ENCODE measurements around the gene ACSF2. TPM values are rescaled to one million over a fixed set of nuclear protein-coding genes. Genes with fewer than 3 reads are reported as not detected.
A peak's percentile ranks its signal among the peaks of the same experiment; 100 is the strongest.

The ACSF2 gene
- polyA plus RNA-seq, 2 donors, result 13.5 to 22.6 TPM

DNA sequence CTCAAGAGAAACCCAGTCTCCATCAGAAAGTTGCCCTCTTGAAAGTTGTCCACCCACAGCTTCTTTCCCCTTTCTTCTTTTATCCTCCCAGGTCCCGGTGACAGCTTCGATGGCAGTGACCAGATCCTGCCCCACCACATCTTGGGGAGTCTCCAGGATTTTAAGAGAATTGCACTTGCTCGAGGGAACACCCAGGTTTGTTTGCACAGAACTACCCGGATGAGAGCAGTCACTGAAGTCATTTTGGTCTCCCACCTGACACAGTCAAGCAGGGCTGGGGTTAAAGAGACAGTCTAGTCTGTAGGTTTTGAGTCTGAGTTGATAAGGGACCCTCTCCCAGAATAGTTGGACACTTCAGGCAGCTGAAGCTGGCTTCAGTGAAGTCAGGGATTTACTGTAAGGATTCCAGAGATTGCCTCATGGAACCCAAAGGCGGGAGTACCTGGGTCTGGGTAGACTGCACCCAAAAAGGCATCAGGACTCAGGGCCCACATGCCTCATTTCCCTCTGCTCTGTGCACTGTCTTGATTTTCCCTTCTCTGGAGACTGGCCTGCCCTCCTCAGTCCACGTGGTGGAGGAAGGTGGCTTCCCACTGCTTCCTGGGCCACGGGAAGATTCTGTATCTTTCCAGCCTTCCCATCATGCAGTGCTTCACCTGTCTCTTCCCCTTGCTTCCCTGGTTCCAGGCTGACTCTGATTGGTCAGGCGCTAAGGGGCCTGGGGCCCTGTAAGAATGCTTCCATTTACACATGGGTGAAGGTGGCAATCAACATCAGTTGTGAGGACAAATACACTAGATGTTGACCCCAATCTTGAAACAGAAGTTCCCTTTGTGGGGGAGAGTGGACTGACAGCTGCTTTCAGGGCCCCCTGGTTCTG is 91.7 kb downstream of the ACSF2 start:
- WGBS, 2 donors, result 72 to 73% methylated on average over 8 of the region's 8 CpGs
- no peaks in the 10 kb centered on the region for H3K4me1 ChIP-seq (ENCODE audit: control insufficient read depth in 2 of 2, insufficient read depth in 2 of 2, low read length in 1 of 2)
- peak overlapping the region in 1 of 2 donors; percentile 37 for H3K27ac ChIP-seq (ENCODE audit: low read depth in 2 of 2, low read length in 1 of 2)
- no peaks in the 10 kb centered on the region for H3K9me3 ChIP-seq (ENCODE audit: control insufficient read depth in 2 of 2, insufficient read depth in 1 of 2, low read depth in 1 of 2, low read length in 1 of 2)
- no peaks in the 10 kb centered on the region for H3K36me3 ChIP-seq (ENCODE audit: control insufficient read depth in 2 of 2, insufficient read depth in 2 of 2, low read length in 1 of 2)
- H3K27me3 ChIP-seq (ENCODE audit: control insufficient read depth in 1 of 2, insufficient read depth in 2 of 2, low read length in 2 of 2), result no peaks in the 10 kb centered on the region
- no peak overlapping the region for H3K4me3 ChIP-seq (ENCODE audit: low read depth in 1 of 2, low read length in 2 of 2)

- H3K4me1 ChIP-seq (ENCODE audit: control insufficient read depth in 2 of 2, insufficient read depth in 2 of 2, low read length in 1 of 2), result no peaks in the 10 kb centered on the region
- WGBS, 2 donors, result 78 to 82% methylated on average over 13 of the region's 13 CpGs
- no peak overlapping the region for H3K4me3 ChIP-seq (ENCODE audit: low read depth in 1 of 2, low read length in 2 of 2)
- no peaks in the 10 kb centered on the region for H3K9me3 ChIP-seq (ENCODE audit: control insufficient read depth in 2 of 2, insufficient read depth in 1 of 2, low read depth in 1 of 2, low read length in 1 of 2)
- H3K27me3 ChIP-seq (ENCODE audit: control insufficient read depth in 1 of 2, insufficient read depth in 2 of 2, low read length in 2 of 2), result no peaks in the 10 kb centered on the region
- no peaks in the 10 kb centered on the region for H3K36me3 ChIP-seq (ENCODE audit: control insufficient read depth in 2 of 2, insufficient read depth in 2 of 2, low read length in 1 of 2)
- H3K27ac ChIP-seq (ENCODE audit: low read depth in 2 of 2, low read length in 1 of 2), result no peak overlapping the region
Measured at GRCh38 chr17:50518384-50519023, 92.5 kb downstream of the ACSF2 start.

GRCh38 chr17:50519141-50519834 is 93.3 kb downstream of the ACSF2 start:
- no peaks in the 10 kb centered on the region for H3K36me3 ChIP-seq (ENCODE audit: control insufficient read depth in 2 of 2, insufficient read depth in 2 of 2, low read length in 1 of 2)
- H3K27me3 ChIP-seq (ENCODE audit: control insufficient read depth in 1 of 2, insufficient read depth in 2 of 2, low read length in 2 of 2), result no peaks in the 10 kb centered on the region
- 62 to 65% methylated on average over 8 of the region's 8 CpGs for WGBS, 2 donors
- H3K27ac ChIP-seq (ENCODE audit: low read depth in 2 of 2, low read length in 1 of 2), result no peak overlapping the region
- H3K4me3 ChIP-seq (ENCODE audit: low read depth in 1 of 2, low read length in 2 of 2), result no peak overlapping the region
- no peaks in the 10 kb centered on the region for H3K9me3 ChIP-seq (ENCODE audit: control insufficient read depth in 2 of 2, insufficient read depth in 1 of 2, low read depth in 1 of 2, low read length in 1 of 2)
- H3K4me1 ChIP-seq (ENCODE audit: control insufficient read depth in 2 of 2, insufficient read depth in 2 of 2, low read length in 1 of 2), result no peaks in the 10 kb centered on the region

GRCh38 chr17:50520483-50520882 is 94.5 kb downstream of the ACSF2 start:
- Histone ChIP-seq H3K4me3 (ENCODE audit: low read depth in 1 of 2, low read length in 2 of 2) (no peak overlapping the region), H3K27me3 (ENCODE audit: control insufficient read depth in 1 of 2, insufficient read depth in 2 of 2, low read length in 2 of 2) (no peaks in the 10 kb centered on the region), H3K36me3 (ENCODE audit: control insufficient read depth in 2 of 2, insufficient read depth in 2 of 2, low read length in 1 of 2) (no peaks in the 10 kb centered on the region), H3K9me3 (ENCODE audit: control insufficient read depth in 2 of 2, insufficient read depth in 1 of 2, low read depth in 1 of 2, low read length in 1 of 2) (no peaks in the 10 kb centered on the region), H3K27ac (ENCODE audit: low read depth in 2 of 2, low read length in 1 of 2) (no peak overlapping the region), H3K4me1 (ENCODE audit: control insufficient read depth in 2 of 2, insufficient read depth in 2 of 2, low read length in 1 of 2) (no peaks in the 10 kb centered on the region)
- 67 to 86% methylated on average over 2 of the region's 2 CpGs for WGBS, 2 donors

GRCh38 chr17:50521514-50521913 is 95.5 kb downstream of the ACSF2 start:
- H3K9me3 ChIP-seq (ENCODE audit: control insufficient read depth in 2 of 2, insufficient read depth in 1 of 2, low read depth in 1 of 2, low read length in 1 of 2), result no peaks in the 10 kb centered on the region
- no peaks in the 10 kb centered on the region for H3K4me1 ChIP-seq (ENCODE audit: control insufficient read depth in 2 of 2, insufficient read depth in 2 of 2, low read length in 1 of 2)
- no peaks in the 10 kb centered on the region for H3K27me3 ChIP-seq (ENCODE audit: control insufficient read depth in 1 of 2, insufficient read depth in 2 of 2, low read length in 2 of 2)
- no peak overlapping the region for H3K27ac ChIP-seq (ENCODE audit: low read depth in 2 of 2, low read length in 1 of 2)
- H3K36me3 ChIP-seq (ENCODE audit: control insufficient read depth in 2 of 2, insufficient read depth in 2 of 2, low read length in 1 of 2), result no peaks in the 10 kb centered on the region
- 74 to 75% methylated on average over 2 of the region's 2 CpGs for WGBS, 2 donors
- no peak overlapping the region for H3K4me3 ChIP-seq (ENCODE audit: low read depth in 1 of 2, low read length in 2 of 2)

DNA sequence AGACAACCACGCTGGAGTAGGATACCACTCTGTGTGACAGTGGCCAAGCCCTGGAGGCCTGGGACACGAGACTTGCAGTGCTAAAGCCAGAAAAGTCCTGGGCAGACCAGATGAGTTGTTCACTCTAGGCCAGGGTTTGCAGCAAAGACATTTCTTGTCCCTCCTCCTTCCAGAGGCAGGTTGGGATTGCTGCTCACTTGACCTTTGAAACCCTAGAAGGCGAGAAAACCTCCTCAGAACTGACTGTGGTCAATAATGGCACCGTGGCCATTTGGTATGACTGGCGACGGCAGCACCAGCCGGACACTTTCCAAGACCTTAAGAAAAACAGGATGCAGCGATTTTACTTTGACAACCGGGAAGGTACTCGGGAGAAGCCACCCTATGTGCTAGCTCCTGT is 96.7 kb downstream of the ACSF2 start:
- no peak overlapping the region for H3K4me3 ChIP-seq (ENCODE audit: low read depth in 1 of 2, low read length in 2 of 2)
- H3K27me3 ChIP-seq (ENCODE audit: control insufficient read depth in 1 of 2, insufficient read depth in 2 of 2, low read length in 2 of 2), result no peaks in the 10 kb centered on the region
- 83% methylated on average over 10 of the region's 10 CpGs for WGBS, 2 donors
- H3K4me1 ChIP-seq (ENCODE audit: control insufficient read depth in 2 of 2, insufficient read depth in 2 of 2, low read length in 1 of 2), result no peaks in the 10 kb centered on the region
- H3K27ac ChIP-seq (ENCODE audit: low read depth in 2 of 2, low read length in 1 of 2), result no peak overlapping the region
- no peaks in the 10 kb centered on the region for H3K9me3 ChIP-seq (ENCODE audit: control insufficient read depth in 2 of 2, insufficient read depth in 1 of 2, low read depth in 1 of 2, low read length in 1 of 2)
- no peaks in the 10 kb centered on the region for H3K36me3 ChIP-seq (ENCODE audit: control insufficient read depth in 2 of 2, insufficient read depth in 2 of 2, low read length in 1 of 2)

GRCh38 chr17:50523208-50523607 is 97.2 kb downstream of the ACSF2 start:
- Histone ChIP-seq H3K9me3 (ENCODE audit: control insufficient read depth in 2 of 2, insufficient read depth in 1 of 2, low read depth in 1 of 2, low read length in 1 of 2) (no peaks in the 10 kb centered on the region), H3K4me1 (ENCODE audit: control insufficient read depth in 2 of 2, insufficient read depth in 2 of 2, low read length in 1 of 2) (no peaks in the 10 kb centered on the region), H3K36me3 (ENCODE audit: control insufficient read depth in 2 of 2, insufficient read depth in 2 of 2, low read length in 1 of 2) (no peaks in the 10 kb centered on the region), H3K27me3 (ENCODE audit: control insufficient read depth in 1 of 2, insufficient read depth in 2 of 2, low read length in 2 of 2) (no peaks in the 10 kb centered on the region), H3K27ac (ENCODE audit: low read depth in 2 of 2, low read length in 1 of 2) (no peak overlapping the region), H3K4me3 (ENCODE audit: low read depth in 1 of 2, low read length in 2 of 2) (no peak overlapping the region)
- WGBS, 2 donors, result 55 to 63% methylated on average over 2 of the region's 2 CpGs

Other genes with a start within 250 kb of the ACSF2 start
- 10 to 100 TPM; 11.8 to 12.8 TPM for gene COL1A1, start 224.6 kb upstream of the ACSF2 start, polyA plus RNA-seq
- under 1 TPM; 0.08 to 0.27 TPM for gene TMEM92, start 151.8 kb upstream of the ACSF2 start, polyA plus RNA-seq
- 10 to 100 TPM in 1 of 2 donors, 1 to 10 TPM in 1; 6.0 to 12.1 TPM for gene XYLT2, start 80.1 kb upstream of the ACSF2 start, polyA plus RNA-seq
- 100 to 1,000 TPM; 106 to 119 TPM for gene MRPL27, start 53.0 kb upstream of the ACSF2 start, polyA plus RNA-seq
- 1 to 10 TPM; 2.0 to 3.6 TPM for gene EME1, start 53.0 kb upstream of the ACSF2 start, polyA plus RNA-seq
- 10 to 100 TPM; 18.7 to 52.1 TPM for gene LRRC59, start 28.7 kb upstream of the ACSF2 start, polyA plus RNA-seq
- under 1 TPM; 0.13 to 0.18 TPM for gene CHAD, start 42.7 kb downstream of the ACSF2 start, polyA plus RNA-seq
- 10 to 100 TPM; 11.9 to 16.9 TPM for gene RSAD1, start 52.6 kb downstream of the ACSF2 start, polyA plus RNA-seq
- gene MYCBPAP, start 82.2 kb downstream of the ACSF2 start, polyA plus RNA-seq, result under 1 TPM; 0.05 to 0.22 TPM
- gene EPN3, start 106.5 kb downstream of the ACSF2 start, polyA plus RNA-seq, result 10 to 100 TPM; 40.5 to 59.8 TPM
- 10 to 100 TPM; 11.5 to 26.7 TPM for gene SPATA20, start 121.0 kb downstream of the ACSF2 start, polyA plus RNA-seq
- gene CACNA1G, start 134.5 kb downstream of the ACSF2 start, polyA plus RNA-seq, result under 1 TPM; 0.06 to 0.13 TPM
- 10 to 100 TPM; 17.7 to 32.0 TPM for gene ABCC3, start 208.7 kb downstream of the ACSF2 start, polyA plus RNA-seq